Measurements from ENCODE around the gene TNFSF18. TPM values are rescaled to one million over a fixed set of nuclear protein-coding genes. Genes with fewer than 3 reads are reported as not detected.

The TNFSF18 gene
- total RNA-seq, 1 donor from 2014 or later: not detected

GRCh38 chr1:172990598-172991215, 60.0 kb downstream of the TNFSF18 start:
- no peak for DNase-seq (ENCODE audit: low read depth)
- H3K27me3 ChIP-seq (ENCODE audit: control insufficient read depth, insufficient read depth, low read length): no peaks in the 10 kb centered on the region
- no peak overlapping the region for H3K4me3 ChIP-seq (ENCODE audit: low read depth, low read length)
- TF ChIP-seq CTCF (IDR thresholded peaks at IDR 0.05; ENCODE audit: insufficient read depth, low read length, poor library complexity, severe bottlenecking): no peak
- H3K36me3 ChIP-seq (ENCODE audit: control insufficient read depth, insufficient read depth, low read length): no peaks in the 10 kb centered on the region

Other genes with a start within 250 kb of the TNFSF18 start
- gene TNFSF4, start 156.4 kb upstream of the TNFSF18 start, total RNA-seq: 0.62 and 1.3 TPM in 2 replicates

Measured in kidney epithelial cell (primary cell).